ENCODE data around the gene ALPL.

GRCh38 chr1:21541329-21541728, 32.1 kb downstream of the ALPL start:
- TF ChIP-seq EZH2 (IDR thresholded peaks at IDR 0.05; ENCODE audit: low read length, unreplicated experiment) (no peak), CTCF (conservative IDR thresholded peaks at IDR 0.05; ENCODE audit: low read depth, low read length) (no peak), EZH2phosphoT487 (IDR thresholded peaks at IDR 0.05; ENCODE audit: borderline replicate concordance, low read length) (no peak)

All from PC-3 (cell line).